HEK293 (cell line): ENCODE results near the gene GATAD1.

Experiments
- CTCF ChIA-PET: fragments of 350-600 bp; formaldehyde crosslinking; extraction: SDS; loops from one replicate; lab custom pipeline; 2021; ENCODE audit warnings: antibody characterized with exemption; lab: Yijun Ruan, JAX
- POLR2A ChIA-PET: fragments of 300-600 bp; formaldehyde crosslinking; extraction: SDS; loops from one replicate; lab custom pipeline; 2020; ENCODE audit warnings: antibody characterized with exemption, inconsistent platforms; lab: Yijun Ruan, JAX
- H3K27ac ChIP-seq: fragments of 200-500 bp; sonication (Bioruptor generic); 2 replicates; pipeline ENCODE4 v1.5.1; 2014; ENCODE audit warnings: low read depth, low read length, control low read depth, inconsistent platforms; ENCODE audit errors: extremely low read depth
- H3K36me3 ChIP-seq, 2 experiments: fragments of 200-500 bp in 1 of 2; sonication (Bioruptor generic) in 1 of 2; 1 replicate in 1 of 2; 2 replicates in 1 of 2; pipeline ENCODE4 v1.5.1; 2014 to 2017; ENCODE audit warnings: inconsistent platforms in 2 of 2, low read length in 2 of 2; ENCODE audit not compliant: control insufficient read depth in 2 of 2, insufficient read depth in 1 of 2
- H3K4me1 ChIP-seq: fragments of 200-500 bp; sonication (Bioruptor generic); 2 replicates; pipeline ENCODE4 v1.5.1; 2014; ENCODE audit warnings: mild to moderate bottlenecking, low read length, inconsistent platforms; ENCODE audit not compliant: control insufficient read depth, insufficient read depth
- H3K4me3 ChIP-seq: 2 replicates; pipeline ENCODE4 v1.5.1; 2011; ENCODE audit warnings: low read depth, mild to moderate bottlenecking, control low read depth, low read length, moderate library complexity
- H3K9me3 ChIP-seq: fragments of 200-500 bp; sonication (Bioruptor generic); 2 replicates; pipeline ENCODE4 v1.5.1; 2014; ENCODE audit warnings: low read depth, low read length, inconsistent platforms; ENCODE audit not compliant: control insufficient read depth, insufficient read depth
- MEIS1 ChIP-seq: sonication (generic); formaldehyde crosslinking; IDR thresholded peaks from 2 replicates; pipeline ENCODE4 v1.8.1; 2022; ENCODE audit warnings: missing genetic modification reagents, mild to moderate bottlenecking, borderline replicate concordance
- MYNN ChIP-seq: fragments of 450-650 bp; formaldehyde crosslinking; IDR thresholded peaks from 2 replicates; pipeline ENCODE4 v1.5.1; 2016; ENCODE audit warnings: missing biosample characterization, missing genetic modification characterization, borderline replicate concordance
- MZF1 ChIP-seq: fragments of 450-650 bp; formaldehyde crosslinking; IDR thresholded peaks from 2 replicates; pipeline ENCODE4 v1.5.1; 2017; ENCODE audit warnings: missing biosample characterization, missing genetic modification characterization, borderline replicate concordance
- SETDB1 ChIP-seq: IDR thresholded peaks from one replicate; pipeline ENCODE4 v1.6.1; 2017; ENCODE audit warnings: mild to moderate bottlenecking, low read length, moderate library complexity, mixed read lengths; ENCODE audit not compliant: insufficient read length
- ZBTB8A ChIP-seq: fragments of 450-650 bp; formaldehyde crosslinking; IDR thresholded peaks from 2 replicates; pipeline ENCODE4 v1.5.1; 2016; ENCODE audit warnings: missing biosample characterization, missing genetic modification characterization
- ZEB2 ChIP-seq: fragments of 450-650 bp; formaldehyde crosslinking; IDR thresholded peaks from 2 replicates; pipeline ENCODE4 v1.5.1; 2016; ENCODE audit warnings: missing biosample characterization, missing genetic modification characterization
- ZNF132 ChIP-seq: fragments of 450-650 bp; formaldehyde crosslinking; IDR thresholded peaks from 2 replicates; pipeline ENCODE4 v1.5.1; 2017; ENCODE audit warnings: missing biosample characterization, missing genetic modification characterization, borderline replicate concordance
- ZNF223 ChIP-seq: fragments of 450-650 bp; formaldehyde crosslinking; IDR thresholded peaks from 2 replicates; pipeline ENCODE4 v1.5.1; 2016; ENCODE audit warnings: missing biosample characterization, missing genetic modification characterization
- ZNF248 ChIP-seq: fragments of 450-650 bp; formaldehyde crosslinking; IDR thresholded peaks from 2 replicates; pipeline ENCODE4 v1.5.1; 2017; ENCODE audit warnings: missing biosample characterization, missing genetic modification characterization
- ZNF341 ChIP-seq: fragments of 450-650 bp; formaldehyde crosslinking; IDR thresholded peaks from 2 replicates; pipeline ENCODE4; 2016; ENCODE audit warnings: low read depth, missing biosample characterization, missing genetic modification characterization
- ZNF423 ChIP-seq: fragments of 450-650 bp; formaldehyde crosslinking; IDR thresholded peaks from 2 replicates; pipeline ENCODE4 v1.5.1; 2016; ENCODE audit warnings: missing biosample characterization, missing genetic modification characterization
- ZNF510 ChIP-seq: fragments of 450-650 bp; formaldehyde crosslinking; IDR thresholded peaks from 2 replicates; pipeline ENCODE4 v1.5.1; 2018; ENCODE audit warnings: mild to moderate bottlenecking, missing genetic modification characterization, missing biosample characterization; ENCODE audit not compliant: insufficient replicate concordance
- ZNF596 ChIP-seq: fragments of 450-650 bp; IDR thresholded peaks from 2 replicates; pipeline ENCODE4 v1.5.0; 2018; ENCODE audit warnings: missing biosample characterization, mild to moderate bottlenecking, missing genetic modification characterization, moderate library complexity
- ZNF621 ChIP-seq: fragments of 450-650 bp; formaldehyde crosslinking; IDR thresholded peaks from 2 replicates; pipeline ENCODE4 v1.5.1; 2017; ENCODE audit warnings: missing biosample characterization, missing genetic modification characterization
- ZNF623 ChIP-seq: fragments of 450-650 bp; formaldehyde crosslinking; IDR thresholded peaks from 2 replicates; pipeline ENCODE4 v1.5.1; 2016; ENCODE audit warnings: missing biosample characterization, missing genetic modification characterization
- ZNF776 ChIP-seq: fragments of 450-650 bp; formaldehyde crosslinking; IDR thresholded peaks from 2 replicates; pipeline ENCODE4 v1.5.0; 2017; ENCODE audit warnings: missing biosample characterization, missing genetic modification characterization, borderline replicate concordance
- ZNF785 ChIP-seq: fragments of 450-650 bp; formaldehyde crosslinking; IDR thresholded peaks from 2 replicates; pipeline ENCODE4 v1.5.1; 2016; ENCODE audit warnings: missing biosample characterization, missing genetic modification characterization
- ZNF837 ChIP-seq: fragments of 450-650 bp; formaldehyde crosslinking; IDR thresholded peaks from 2 replicates; pipeline ENCODE4 v1.5.1; 2016; ENCODE audit warnings: missing biosample characterization, missing genetic modification characterization
- TF ChIP-seq, protein P1 (sequence below): fragments of 450-650 bp; formaldehyde crosslinking; IDR thresholded peaks from 2 replicates; pipeline ENCODE4 v1.5.1; 2016; ENCODE audit warnings: missing biosample characterization, missing genetic modification characterization
- TF ChIP-seq, protein P2 (sequence below): fragments of 450-650 bp; formaldehyde crosslinking; IDR thresholded peaks from 2 replicates; pipeline ENCODE4 v1.5.1; 2016; ENCODE audit warnings: missing biosample characterization, missing genetic modification characterization, borderline replicate concordance
- TF ChIP-seq, protein P3 (sequence below): fragments of 450-650 bp; formaldehyde crosslinking; IDR thresholded peaks from 2 replicates; pipeline ENCODE4 v1.5.1; 2016; ENCODE audit warnings: missing biosample characterization, missing genetic modification characterization
- TF ChIP-seq, protein P4 (sequence below): fragments of 450-650 bp; formaldehyde crosslinking; conservative IDR thresholded peaks from 2 replicates; pipeline ENCODE4 v1.5.1; 2016; ENCODE audit warnings: low read depth, missing biosample characterization, missing genetic modification characterization

Gene GATAD1

GRCh38 chr7:92421676-92422435, 25.4 kb upstream of the GATAD1 start (continued):
- no peak for TF ChIP-seq ZNF621 (tag by site-specific recombination)
- TF ChIP-seq, protein P1, sequence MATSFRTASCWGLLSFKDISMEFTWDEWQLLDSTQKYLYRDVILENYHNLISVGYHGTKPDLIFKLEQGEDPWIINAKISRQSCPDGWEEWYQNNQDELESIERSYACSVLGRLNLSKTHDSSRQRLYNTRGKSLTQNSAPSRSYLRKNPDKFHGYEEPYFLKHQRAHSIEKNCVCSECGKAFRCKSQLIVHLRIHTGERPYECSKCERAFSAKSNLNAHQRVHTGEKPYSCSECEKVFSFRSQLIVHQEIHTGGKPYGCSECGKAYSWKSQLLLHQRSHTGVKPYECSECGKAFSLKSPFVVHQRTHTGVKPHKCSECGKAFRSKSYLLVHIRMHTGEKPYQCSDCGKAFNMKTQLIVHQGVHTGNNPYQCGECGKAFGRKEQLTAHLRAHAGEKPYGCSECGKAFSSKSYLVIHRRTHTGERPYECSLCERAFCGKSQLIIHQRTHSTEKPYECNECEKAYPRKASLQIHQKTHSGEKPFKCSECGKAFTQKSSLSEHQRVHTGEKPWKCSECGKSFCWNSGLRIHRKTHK (tag by site-specific recombination): no peak
- TF ChIP-seq, all 188 proteins: peak for 0

DNA sequence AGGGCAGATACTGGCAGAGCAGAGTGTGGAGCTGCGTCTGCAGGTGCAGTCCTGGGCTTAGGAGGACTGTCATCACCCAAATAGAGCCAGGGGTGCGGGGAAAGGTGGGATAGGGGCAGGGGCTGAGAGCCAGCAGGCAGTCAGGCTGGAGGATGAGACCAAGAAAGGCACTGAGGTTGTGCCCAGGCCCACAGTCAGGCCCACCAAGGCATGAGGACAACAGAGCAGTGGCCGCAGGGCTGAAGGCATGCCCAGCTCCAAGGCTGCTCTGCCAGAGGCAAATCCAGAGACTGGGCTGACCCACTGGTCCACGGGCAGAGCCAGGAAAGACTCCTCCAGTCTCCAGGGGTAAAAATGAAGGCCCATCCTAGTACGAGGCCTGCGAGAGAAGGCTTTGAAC, 24.4 kb upstream of the GATAD1 start:
- H3K36me3 ChIP-seq: no peaks in the 10 kb centered on the region
- no peaks in the 10 kb centered on the region for H3K4me1 ChIP-seq
- POLR2A ChIA-PET: no interaction called here
- H3K4me3 ChIP-seq: no peak overlapping the region
- no peak overlapping the region for H3K27ac ChIP-seq
- H3K9me3 ChIP-seq: no peaks in the 10 kb centered on the region
- TF ChIP-seq ZNF837 (tag by site-specific recombination) (no peak), ZNF132 (tag by site-specific recombination) (no peak), ZEB2 (tag by site-specific recombination) (no peak), ZNF341 (no peak), ZNF776 (tag by site-specific recombination) (no peak), MZF1 (tag by site-specific recombination) (no peak), ZNF248 (tag by site-specific recombination) (no peak), ZBTB8A (tag by site-specific recombination) (no peak), ZNF785 (tag by site-specific recombination) (no peak), SETDB1 (no peak), ZNF510 (tag by site-specific recombination) (no peak), ZNF623 (no peak), MYNN (tag by site-specific recombination) (no peak), ZNF596 (tag by site-specific recombination) (no peak), ZNF423 (no peak), MEIS1 (CRISPR knock-in tag) (no peak), ZNF223 (tag by site-specific recombination) (no peak)
- TF ChIP-seq, protein P2, sequence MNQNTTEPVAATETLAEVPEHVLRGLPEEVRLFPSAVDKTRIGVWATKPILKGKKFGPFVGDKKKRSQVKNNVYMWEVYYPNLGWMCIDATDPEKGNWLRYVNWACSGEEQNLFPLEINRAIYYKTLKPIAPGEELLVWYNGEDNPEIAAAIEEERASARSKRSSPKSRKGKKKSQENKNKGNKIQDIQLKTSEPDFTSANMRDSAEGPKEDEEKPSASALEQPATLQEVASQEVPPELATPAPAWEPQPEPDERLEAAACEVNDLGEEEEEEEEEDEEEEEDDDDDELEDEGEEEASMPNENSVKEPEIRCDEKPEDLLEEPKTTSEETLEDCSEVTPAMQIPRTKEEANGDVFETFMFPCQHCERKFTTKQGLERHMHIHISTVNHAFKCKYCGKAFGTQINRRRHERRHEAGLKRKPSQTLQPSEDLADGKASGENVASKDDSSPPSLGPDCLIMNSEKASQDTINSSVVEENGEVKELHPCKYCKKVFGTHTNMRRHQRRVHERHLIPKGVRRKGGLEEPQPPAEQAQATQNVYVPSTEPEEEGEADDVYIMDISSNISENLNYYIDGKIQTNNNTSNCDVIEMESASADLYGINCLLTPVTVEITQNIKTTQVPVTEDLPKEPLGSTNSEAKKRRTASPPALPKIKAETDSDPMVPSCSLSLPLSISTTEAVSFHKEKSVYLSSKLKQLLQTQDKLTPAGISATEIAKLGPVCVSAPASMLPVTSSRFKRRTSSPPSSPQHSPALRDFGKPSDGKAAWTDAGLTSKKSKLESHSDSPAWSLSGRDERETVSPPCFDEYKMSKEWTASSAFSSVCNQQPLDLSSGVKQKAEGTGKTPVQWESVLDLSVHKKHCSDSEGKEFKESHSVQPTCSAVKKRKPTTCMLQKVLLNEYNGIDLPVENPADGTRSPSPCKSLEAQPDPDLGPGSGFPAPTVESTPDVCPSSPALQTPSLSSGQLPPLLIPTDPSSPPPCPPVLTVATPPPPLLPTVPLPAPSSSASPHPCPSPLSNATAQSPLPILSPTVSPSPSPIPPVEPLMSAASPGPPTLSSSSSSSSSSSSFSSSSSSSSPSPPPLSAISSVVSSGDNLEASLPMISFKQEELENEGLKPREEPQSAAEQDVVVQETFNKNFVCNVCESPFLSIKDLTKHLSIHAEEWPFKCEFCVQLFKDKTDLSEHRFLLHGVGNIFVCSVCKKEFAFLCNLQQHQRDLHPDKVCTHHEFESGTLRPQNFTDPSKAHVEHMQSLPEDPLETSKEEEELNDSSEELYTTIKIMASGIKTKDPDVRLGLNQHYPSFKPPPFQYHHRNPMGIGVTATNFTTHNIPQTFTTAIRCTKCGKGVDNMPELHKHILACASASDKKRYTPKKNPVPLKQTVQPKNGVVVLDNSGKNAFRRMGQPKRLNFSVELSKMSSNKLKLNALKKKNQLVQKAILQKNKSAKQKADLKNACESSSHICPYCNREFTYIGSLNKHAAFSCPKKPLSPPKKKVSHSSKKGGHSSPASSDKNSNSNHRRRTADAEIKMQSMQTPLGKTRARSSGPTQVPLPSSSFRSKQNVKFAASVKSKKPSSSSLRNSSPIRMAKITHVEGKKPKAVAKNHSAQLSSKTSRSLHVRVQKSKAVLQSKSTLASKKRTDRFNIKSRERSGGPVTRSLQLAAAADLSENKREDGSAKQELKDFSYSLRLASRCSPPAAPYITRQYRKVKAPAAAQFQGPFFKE (tag by site-specific recombination): no peak
- TF ChIP-seq, protein P3, sequence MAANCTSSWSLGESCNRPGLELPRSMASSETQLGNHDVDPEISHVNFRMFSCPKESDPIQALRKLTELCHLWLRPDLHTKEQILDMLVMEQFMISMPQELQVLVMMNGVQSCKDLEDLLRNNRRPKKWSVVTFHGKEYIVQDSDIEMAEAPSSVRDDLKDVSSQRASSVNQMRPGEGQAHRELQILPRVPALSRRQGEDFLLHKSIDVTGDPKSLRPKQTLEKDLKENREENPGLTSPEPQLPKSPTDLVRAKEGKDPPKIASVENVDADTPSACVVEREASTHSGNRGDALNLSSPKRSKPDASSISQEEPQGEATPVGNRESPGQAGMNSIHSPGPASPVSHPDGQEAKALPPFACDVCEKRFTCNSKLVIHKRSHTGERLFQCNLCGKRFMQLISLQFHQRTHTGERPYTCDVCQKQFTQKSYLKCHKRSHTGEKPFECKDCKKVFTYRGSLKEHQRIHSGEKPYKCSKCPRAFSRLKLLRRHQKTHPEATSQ (tag by site-specific recombination): no peak
- TF ChIP-seq, protein P4, sequence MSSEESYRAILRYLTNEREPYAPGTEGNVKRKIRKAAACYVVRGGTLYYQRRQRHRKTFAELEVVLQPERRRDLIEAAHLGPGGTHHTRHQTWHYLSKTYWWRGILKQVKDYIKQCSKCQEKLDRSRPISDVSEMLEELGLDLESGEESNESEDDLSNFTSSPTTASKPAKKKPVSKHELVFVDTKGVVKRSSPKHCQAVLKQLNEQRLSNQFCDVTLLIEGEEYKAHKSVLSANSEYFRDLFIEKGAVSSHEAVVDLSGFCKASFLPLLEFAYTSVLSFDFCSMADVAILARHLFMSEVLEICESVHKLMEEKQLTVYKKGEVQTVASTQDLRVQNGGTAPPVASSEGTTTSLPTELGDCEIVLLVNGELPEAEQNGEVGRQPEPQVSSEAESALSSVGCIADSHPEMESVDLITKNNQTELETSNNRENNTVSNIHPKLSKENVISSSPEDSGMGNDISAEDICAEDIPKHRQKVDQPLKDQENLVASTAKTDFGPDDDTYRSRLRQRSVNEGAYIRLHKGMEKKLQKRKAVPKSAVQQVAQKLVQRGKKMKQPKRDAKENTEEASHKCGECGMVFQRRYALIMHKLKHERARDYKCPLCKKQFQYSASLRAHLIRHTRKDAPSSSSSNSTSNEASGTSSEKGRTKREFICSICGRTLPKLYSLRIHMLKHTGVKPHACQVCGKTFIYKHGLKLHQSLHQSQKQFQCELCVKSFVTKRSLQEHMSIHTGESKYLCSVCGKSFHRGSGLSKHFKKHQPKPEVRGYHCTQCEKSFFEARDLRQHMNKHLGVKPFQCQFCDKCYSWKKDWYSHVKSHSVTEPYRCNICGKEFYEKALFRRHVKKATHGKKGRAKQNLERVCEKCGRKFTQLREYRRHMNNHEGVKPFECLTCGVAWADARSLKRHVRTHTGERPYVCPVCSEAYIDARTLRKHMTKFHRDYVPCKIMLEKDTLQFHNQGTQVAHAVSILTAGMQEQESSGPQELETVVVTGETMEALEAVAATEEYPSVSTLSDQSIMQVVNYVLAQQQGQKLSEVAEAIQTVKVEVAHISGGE (tag by site-specific recombination): no peak
- CTCF ChIA-PET: interaction anchor here (3.3 kb wide), 1 partner anchor 25 kb away, joined by 10 read pairs; the partner anchor contains the start of gene GATAD1
